GM18499 (cell line): Measurements from ENCODE around the gene CASP3.
"Not testable (repeated sequence)": the region's sequence is repeated elsewhere in the genome, so short reads cannot be mapped to it uniquely, and the experiment has no call there.

Experiments used
- ATAC-seq: cut with Tn5 transposase; IDR thresholded peaks from one replicate; pipeline ENCODE4 v1.9.1; 2021; ENCODE audit warnings: moderate number of reproducible peaks; ENCODE audit not compliant: insufficient read depth, unreplicated experiment

CASP3 gene

DNA sequence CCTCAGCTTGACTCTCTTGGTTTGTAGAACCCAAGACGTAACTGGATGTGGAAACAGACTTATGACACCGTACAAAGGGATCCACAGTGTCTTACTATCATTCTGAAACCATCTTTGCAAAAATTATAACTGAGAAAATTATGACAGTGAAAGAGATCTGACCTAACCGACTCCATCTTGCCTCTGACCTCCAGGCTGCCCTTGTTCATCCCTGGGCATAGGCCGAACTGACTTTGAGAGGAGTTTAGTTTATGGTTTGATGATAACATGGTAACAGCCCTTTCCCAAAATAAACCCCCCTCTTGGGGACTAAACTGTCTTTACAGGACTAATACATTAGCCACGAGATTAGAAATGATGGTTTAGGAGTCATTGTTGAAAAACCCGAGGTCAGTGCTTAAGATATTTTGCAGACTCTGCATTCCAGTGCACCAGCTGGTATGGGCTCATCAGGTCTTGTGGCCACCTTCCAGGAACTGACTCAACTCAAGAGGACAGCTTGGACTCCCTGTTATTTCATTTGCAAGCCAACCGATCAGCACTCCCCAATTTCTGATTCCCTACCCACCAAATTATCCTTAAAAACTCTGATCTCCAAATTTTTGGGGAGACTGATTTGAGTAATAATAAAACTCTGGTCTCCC is 49.6 kb downstream of the CASP3 start:
- ATAC-seq: no peak

DNA sequence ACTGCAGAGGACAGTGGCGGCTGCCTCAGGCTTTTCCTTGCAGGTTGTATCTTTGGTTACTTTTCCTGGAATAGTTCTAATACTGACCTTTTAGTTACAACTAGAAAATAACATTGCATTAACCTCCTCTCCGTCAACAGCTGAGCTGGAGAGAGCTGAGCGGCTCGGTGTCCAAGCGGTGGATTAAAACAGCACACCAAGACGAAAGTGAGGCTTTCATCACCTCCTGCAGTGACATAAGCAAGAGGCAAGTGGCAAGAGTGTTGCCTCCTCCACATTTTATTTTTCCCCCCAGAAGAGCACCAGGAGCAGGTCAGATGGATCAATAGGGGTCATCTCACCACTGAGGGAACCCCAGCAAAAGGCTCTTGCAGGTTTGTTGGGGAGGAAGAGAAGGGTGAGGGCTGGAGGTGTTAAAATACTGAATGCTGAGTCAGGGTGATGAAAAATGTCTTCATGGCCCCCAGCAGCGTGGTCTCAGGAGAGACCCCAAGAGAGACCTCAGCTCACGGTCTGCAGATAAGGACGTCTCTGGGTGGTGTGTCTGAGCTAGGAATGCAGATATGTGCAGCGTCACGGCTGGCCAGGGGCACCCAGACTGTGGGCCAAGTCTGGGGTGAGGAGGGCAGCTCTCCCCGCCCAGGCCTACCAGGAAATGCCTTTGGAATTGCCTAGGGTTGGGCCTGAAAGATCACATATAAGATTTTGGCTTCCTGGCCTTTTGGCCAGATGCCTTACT is 50.3 kb downstream of the CASP3 start:
- no peak for ATAC-seq

DNA sequence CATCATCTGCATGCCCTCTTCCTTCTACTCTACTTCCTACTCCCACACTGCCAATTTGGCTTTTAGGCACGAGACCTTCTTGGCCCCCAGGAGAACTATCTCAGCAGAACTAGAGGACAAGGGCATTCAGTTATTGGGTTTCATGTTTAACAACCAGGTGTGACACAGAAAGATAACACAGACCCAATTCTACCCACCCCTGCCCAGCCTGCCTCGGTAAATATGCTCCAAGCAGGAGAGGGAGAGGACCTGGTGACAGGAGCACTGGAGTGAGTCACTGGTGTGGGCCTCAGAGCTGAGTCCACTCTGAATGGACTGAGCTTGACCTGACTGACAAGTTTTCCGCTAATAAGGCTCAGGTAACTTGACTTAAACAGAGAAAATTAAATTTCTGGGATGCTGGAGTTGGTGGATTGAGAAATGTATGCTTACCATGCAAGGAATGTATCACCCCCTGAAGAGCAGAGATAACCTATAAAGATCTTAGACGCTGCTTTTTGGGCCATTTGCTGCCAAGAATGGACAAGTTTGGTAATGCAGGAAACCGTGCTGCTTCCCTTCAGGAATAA is 52.5 kb downstream of the CASP3 start:
- no peak for ATAC-seq

DNA sequence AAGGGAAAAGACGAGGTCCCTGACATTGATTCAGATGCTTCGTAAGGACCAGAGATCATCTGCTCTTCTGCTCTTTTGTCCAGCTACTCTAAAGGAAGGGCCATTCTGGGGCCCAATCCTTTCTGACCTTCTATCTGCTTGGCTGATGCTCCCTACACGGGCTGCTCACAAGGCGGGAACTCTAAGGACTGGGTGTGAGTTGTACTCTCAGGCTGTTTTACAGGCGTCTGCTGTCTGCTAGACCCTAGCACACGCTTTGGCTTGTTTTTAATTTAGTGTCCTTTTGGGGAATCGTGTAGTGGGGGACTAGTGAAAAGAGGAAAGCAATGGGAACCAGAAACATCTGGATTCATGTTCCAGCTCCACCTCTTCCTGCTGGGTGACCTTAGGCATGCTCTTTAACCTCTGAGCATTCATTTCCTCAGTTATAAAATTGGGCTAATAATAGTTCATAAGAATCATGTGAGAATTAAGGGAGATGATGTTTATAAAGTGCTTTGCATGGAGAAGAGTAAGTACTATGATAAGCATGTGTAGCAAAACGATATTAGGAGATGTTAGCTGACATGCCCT is 53.1 kb downstream of the CASP3 start:
- no peak for ATAC-seq

DNA sequence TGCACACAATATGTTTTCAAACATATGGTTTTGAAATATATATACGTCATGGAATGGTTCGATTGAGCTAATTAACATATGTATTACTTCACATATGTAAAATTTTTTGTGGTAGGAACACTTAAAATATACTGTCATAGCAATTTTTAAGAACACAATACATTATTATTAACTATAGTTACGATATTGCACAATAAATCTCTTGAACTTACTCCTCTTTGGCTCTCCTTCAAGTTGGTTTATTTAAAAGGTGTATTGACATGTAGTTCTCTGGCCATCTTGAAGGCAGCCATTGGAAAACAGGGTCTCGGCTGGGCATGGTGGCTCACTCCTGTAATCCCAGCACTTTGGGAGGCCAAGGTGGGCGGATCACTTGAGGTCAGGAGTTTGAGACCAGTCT is 53.8 kb downstream of the CASP3 start:
- ATAC-seq: no peak

DNA sequence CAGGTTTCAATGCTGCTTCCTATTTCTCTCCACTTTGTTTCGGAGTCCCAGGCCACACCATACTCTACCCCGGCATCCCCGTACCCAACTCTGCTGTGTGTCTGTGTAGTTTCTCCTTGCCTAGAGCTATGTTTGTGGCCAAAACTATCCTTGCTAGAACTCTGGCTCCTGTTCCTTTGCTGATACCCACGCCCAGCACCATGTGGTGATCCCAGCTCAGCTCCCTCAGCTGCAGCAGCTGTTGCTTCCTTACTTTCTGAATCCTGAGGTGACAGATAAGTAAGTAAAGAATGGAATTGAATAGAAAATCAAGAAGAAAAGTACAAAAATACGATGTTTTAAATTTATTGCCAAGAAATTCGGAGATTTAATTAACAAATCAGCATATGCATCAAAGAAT is 55.8 kb downstream of the CASP3 start:
- ATAC-seq: no peak

DNA sequence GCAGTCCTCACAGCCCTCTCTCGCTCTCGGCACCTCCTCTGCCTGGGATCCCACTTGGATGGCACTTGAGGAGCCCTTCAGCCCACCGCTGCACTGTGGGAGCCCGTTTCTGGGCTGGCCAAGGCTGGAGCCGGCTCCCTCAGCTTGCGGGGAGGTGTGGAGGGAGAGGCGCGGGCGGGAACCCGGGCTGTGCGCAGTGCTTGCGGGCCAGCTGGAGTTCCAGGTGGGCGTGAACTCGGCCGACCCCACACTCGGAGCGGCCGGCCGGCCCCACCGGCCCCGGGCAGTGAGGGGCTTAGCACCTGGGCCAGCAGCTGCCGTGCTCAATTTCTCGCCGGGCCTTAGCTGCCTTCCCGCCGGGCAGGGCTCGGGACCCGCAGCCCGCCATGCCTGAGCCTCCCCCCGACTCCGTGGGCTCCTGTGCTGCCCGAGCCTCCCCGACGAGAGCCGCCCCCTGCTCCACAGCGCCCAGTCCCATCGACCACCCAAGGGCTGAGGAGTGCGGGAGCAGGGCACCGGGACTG is 57.4 kb downstream of the CASP3 start:
- not testable (repeated sequence) for ATAC-seq

DNA sequence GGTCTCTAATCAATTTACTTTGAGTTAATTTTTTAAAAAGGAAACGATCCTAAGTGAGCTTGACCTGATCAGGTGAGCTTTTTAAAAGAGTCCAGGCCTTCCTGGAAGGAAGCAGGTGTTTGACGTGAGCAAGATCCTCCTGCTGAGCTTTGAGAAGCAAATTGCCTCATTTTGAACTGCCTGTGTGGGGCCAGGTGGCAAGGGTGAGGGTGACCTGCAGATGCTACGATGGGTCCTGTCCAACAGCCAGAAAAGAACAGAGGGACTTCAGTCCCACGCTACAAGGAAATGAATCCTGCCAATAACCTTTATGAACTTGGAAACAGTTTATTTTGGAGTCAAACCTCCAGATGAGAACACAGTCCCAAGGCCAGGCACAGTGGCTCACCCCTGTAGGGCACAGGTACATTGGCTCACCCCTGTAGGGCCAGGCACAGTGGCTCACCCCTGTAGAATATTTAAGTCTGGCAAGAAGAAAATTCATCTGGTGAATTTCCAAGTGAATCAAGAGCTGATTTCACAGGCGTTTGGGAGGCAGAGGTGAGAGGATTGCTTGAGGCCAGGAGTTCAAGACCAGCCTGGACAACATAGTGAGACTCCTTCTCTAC is 58.1 kb downstream of the CASP3 start:
- no peak for ATAC-seq

DNA sequence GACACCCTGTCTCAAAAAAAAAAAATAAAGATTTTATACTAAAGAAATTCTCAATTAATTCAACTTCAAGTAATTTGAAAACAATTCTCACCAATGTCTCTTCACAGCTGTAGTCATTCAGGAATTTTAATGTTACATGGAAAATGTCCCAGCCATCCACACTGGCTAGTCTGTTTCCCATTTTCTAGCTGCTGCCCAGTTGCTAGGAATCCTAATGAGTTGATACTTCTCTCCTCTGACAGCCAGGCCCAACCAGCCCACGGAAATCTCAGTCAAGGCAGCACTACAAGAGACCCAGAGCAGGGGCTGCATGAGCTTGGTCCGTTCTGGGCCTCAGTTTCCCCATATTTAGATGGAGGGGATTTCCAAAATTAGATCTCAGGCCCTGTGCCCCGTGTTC is 59.1 kb downstream of the CASP3 start:
- no peak for ATAC-seq

DNA sequence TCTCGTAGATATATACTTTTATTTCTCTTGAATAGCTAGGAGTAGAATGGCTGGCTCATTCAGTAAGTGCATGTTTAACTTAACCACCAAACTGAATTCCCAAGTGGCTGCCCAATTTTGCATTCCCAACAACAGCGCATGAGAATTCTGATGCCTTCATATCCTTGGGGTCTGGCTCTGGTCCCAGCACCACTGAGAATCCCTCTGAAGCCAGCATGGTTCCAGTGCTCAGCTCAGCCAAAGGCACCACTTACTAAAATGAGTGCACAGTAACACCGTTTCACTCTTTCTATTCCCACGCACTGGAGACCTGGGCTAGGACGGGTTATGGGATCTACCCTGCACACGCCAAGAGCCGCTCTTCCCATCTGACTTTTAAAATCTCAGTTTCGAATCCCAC is 60.4 kb downstream of the CASP3 start:
- no peak for ATAC-seq

DNA sequence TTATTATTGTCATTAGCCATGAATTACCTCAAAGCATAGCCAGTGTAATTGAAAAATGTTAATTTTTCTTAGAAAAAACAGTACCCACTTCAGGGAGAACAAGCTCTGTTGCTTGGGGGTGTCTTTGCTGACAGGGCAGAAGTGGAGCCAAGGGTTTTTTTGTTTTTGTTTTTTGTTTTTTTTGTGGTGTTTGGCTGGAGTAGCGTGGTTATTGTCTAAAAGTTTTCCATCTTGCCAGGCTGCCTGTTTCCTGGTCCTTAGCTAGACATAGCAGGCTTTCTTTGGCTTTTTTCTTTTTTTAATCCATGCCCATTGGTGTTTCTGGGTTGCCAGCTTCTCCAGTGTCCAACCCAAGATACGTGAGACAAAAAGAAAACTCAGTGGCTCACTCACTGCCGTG is 61.5 kb downstream of the CASP3 start:
- ATAC-seq: no peak

DNA sequence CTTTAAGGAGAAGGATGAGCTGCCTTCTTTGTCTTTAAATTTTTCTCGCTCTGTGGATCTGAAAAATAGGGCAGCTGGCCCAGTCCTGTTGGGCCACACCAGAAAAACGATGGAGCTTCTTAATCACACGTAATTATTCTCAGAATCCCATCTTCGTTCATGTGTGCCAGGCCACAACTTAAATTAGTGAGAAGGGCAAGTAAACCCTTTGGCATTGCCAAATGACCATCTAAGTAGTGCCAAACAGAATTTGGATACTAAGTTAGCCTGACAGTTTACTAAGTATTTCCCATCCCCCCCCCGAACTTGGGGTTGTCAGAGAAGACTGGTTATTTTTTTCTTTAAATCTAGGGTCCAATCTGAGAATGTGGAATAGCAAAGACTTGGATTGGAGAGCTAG is 62.0 kb downstream of the CASP3 start:
- no peak for ATAC-seq

DNA sequence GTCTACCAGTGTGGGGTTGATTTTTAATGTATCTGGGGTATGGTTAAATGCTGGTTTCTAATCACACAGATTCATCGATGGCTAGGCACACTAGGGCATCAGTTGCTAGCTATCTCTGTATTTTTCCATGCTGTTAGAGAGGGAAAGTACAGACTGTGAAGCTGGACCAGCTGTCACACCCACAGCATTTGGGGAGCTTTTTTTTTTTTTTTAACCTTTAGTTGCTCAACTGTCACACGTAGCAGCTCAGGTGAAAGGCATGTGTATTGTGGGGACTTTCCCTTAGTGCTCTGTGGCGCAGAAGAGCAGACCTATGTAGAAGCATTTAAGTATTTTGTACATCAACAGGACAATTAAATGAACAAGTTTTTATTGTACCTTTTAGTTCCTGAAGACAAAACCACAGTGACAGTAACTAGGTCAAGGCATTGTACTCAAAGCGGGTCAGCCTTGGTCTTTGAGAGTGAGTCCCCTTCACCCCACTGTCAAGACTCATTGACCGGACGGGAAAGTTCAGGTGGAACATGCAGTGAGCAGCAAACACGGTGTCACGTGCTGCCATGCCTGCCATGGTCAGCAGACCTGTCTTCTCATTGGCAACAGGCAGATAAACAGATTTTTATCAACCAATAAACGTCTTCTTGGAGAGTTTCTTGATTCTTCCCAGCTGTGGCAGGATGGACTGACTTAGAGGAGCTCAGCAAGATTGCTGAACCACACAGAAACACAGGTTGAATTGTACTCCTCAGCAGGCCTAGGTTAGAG is 65.3 kb downstream of the CASP3 start:
- ATAC-seq: peak; percentile 50
